ELF-1 (cell line): ENCODE results near the gene TBC1D1.

ENCODE experiments used
- DNase-seq: peaks from one replicate; pipeline ENCODE4 v3.0.0-alpha.2; 2016; ENCODE audit warnings: low read depth, low spot score

Gene TBC1D1

GRCh38 chr4:38099908-38100407 lies 209.1 kb downstream of the TBC1D1 start:
- no peak for DNase-seq

GRCh38 chr4:38100474-38101255 lies 209.8 kb downstream of the TBC1D1 start:
- no peak for DNase-seq

- peak; percentile 32 for DNase-seq
These were observed 210.7 kb downstream of the TBC1D1 start for GRCh38 chr4:38101563-38101962.

- DNase-seq: no peak
These were observed 212.2 kb downstream of the TBC1D1 start for GRCh38 chr4:38102957-38103588.

GRCh38 chr4:38105475-38106220 lies 214.8 kb downstream of the TBC1D1 start:
- DNase-seq: no peak

- no peak for DNase-seq
These were observed 215.4 kb downstream of the TBC1D1 start for GRCh38 chr4:38106311-38106710.

GRCh38 chr4:38106886-38107514 lies 216.1 kb downstream of the TBC1D1 start:
- no peak for DNase-seq

GRCh38 chr4:38107818-38108217 lies 216.9 kb downstream of the TBC1D1 start:
- DNase-seq: no peak

- DNase-seq: no peak
These were observed 218.5 kb downstream of the TBC1D1 start for GRCh38 chr4:38109370-38109769.

GRCh38 chr4:38109896-38110295 lies 219.0 kb downstream of the TBC1D1 start:
- DNase-seq: peak; percentile 39

- DNase-seq: no peak
These were observed 220.1 kb downstream of the TBC1D1 start for GRCh38 chr4:38111024-38111423.

- no peak for DNase-seq
These were observed 220.8 kb downstream of the TBC1D1 start for GRCh38 chr4:38111717-38112116.

GRCh38 chr4:38113132-38113531 lies 222.2 kb downstream of the TBC1D1 start:
- DNase-seq: no peak

GRCh38 chr4:38113551-38113950 lies 222.7 kb downstream of the TBC1D1 start:
- DNase-seq: no peak

GRCh38 chr4:38114386-38115150 lies 223.7 kb downstream of the TBC1D1 start:
- DNase-seq: peak; percentile 32

- no peak for DNase-seq
These were observed 224.7 kb downstream of the TBC1D1 start for GRCh38 chr4:38115601-38116000.

GRCh38 chr4:38117591-38117990 lies 226.7 kb downstream of the TBC1D1 start:
- no peak for DNase-seq

GRCh38 chr4:38119668-38120385 lies 228.9 kb downstream of the TBC1D1 start:
- DNase-seq: peak; percentile 47

GRCh38 chr4:38120772-38121171 lies 229.9 kb downstream of the TBC1D1 start:
- no peak for DNase-seq

- DNase-seq: no peak
These were observed 231.2 kb downstream of the TBC1D1 start for GRCh38 chr4:38122060-38122459.
